GM18507 (cell line): Measurements from ENCODE around the gene TXNDC15.

Source experiments
- DNase-seq: peaks from one replicate; pipeline ENCODE4 v3.0.0; 2011; ENCODE audit warnings: low read depth; ENCODE audit not compliant: insufficient read length; ENCODE audit errors: extremely low spot score
- FAIRE-seq: peaks from 2 replicates; lab custom pipeline; 2011; peaks lifted over from hg19 to GRCh38; lab: Jason Lieb, UNC

TXNDC15 gene

GRCh38 chr5:134913254-134913653 lies 39.1 kb downstream of the TXNDC15 start:
- no peak for FAIRE-seq
- DNase-seq = no peak

DNA sequence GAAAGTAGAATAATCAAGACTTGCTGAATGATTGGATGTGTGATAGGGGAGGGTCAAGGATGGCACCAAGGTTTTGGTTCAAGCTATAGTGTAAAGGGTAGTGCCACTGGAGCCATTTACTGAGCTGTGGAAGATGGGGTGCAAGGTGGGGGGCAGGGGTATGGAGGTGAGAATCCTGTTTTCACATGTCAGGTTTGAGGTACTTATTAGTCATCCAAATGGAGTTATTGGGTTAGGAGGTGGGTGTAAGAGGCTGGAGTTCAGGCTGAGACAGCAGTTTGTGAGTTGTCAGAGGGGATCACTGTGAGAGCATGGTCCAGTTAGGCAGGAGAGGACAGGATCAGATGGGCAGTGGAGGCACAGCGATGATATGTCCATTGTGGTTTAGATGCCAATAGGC lies 39.6 kb downstream of the TXNDC15 start:
- no peak for FAIRE-seq
- DNase-seq = no peak

DNA sequence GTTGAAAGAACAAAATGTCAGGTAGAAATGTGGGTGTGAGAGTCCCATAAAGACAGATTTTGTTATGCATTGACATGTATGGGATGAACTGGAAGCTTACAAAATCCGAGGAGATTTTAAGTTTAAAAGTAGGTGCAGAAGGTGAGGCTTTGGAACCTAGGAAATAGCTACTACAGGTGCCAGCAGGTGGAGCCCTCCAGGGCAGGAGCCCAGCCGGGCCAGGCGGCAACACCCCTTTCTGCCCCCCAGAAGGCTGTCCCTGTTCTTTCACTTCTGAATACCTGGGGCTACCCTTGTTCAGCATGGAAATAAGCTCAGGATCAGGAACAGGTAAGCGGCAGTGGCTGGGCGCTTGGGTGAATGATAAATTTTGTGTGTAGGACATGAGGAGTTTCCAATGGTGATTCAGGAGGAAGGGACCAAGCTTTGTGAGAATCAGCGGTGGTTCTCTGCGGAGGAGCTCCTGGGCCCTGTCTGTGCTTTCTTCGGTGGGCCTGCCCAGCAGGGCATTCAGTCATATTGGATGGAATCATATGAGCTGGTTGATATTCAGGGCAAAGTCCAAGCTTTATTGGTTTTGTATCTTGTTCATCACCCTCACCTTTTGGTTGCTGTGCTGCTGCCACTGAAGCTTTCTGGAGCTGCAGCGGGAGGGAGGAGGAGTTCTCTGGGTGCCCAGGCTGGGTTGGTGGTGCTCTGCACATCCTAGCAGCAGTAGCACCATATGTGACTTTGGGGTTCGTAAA lies 43.1 kb downstream of the TXNDC15 start:
- FAIRE-seq = no peak

GRCh38 chr5:134918861-134919260 lies 44.7 kb downstream of the TXNDC15 start:
- DNase-seq = no peak
- FAIRE-seq = no peak

More for the DNA sequence above, 43.1 kb downstream of the TXNDC15 start:
- DNase-seq = no peak

- DNase-seq = no peak
- FAIRE-seq = no peak
Measured at GRCh38 chr5:134920848-134921575, 46.8 kb downstream of the TXNDC15 start.

- no peak for DNase-seq
- no peak for FAIRE-seq
Measured at GRCh38 chr5:134932508-134932907, 58.3 kb downstream of the TXNDC15 start.

GRCh38 chr5:134934202-134934601 lies 60.0 kb downstream of the TXNDC15 start:
- no peak for DNase-seq
- no peak for FAIRE-seq

DNA sequence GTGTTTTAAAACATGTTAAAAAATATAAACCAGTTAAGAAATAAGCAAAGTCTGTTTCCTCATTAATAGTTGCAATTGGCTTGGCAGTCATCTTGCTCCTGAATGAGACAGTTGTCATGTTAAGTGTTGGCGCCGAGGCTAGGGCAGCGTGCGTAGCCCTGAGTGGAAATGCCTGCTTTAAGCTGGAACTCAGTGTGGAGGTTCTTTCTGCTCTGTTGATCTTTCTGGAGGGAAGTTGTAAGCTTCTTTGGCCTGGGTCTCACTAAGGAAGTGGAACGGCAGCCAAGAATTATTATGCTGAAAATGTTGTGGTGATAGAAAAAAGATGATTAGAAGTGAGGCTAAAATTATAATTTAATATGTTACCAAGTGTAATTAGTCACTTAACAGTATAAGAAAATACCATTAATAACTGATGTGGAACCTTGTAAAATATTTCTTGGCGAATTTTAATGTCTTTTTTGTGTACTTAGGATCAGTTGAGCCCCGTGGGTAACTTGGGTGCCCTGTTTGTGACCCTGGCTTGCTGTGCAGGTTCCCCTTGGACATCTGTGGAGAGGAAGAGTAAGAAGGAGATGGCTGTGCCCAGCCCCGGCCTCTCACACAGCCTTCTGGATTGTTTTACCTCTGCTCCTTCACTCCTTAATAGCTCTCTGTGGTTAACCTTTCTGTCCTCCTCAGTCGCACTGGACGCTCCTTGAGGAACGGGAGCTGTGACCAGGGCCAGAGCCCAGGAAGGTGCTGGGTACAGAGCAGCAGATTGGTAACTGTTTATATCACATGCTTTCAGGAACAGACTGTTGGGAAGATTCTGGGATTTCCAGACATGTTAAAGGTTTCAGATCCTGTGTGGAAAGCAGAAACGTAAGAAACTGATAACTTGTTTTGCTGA lies 61.8 kb downstream of the TXNDC15 start:
- no peak for FAIRE-seq

DNA sequence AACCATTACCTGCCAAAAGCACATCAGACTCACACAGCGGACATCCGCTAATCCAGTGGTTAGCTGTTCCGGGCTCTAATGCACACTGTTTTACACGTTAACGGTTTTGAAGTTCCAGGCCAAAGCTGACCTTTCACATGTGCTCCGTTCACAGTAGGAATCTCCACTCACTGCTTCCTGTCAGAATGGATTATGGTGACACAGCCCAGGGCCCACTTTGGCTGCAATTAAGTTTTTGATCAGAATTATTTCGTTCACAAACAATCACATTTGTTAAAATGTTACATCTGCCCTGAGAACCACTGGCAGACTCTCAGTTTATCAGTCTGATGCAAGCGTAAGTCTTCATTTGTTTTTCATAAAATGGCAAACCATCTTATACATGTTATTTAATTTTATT lies 63.4 kb downstream of the TXNDC15 start:
- DNase-seq (no peak), FAIRE-seq (no peak)

More for the DNA sequence above, 61.8 kb downstream of the TXNDC15 start:
- DNase-seq = no peak

DNA sequence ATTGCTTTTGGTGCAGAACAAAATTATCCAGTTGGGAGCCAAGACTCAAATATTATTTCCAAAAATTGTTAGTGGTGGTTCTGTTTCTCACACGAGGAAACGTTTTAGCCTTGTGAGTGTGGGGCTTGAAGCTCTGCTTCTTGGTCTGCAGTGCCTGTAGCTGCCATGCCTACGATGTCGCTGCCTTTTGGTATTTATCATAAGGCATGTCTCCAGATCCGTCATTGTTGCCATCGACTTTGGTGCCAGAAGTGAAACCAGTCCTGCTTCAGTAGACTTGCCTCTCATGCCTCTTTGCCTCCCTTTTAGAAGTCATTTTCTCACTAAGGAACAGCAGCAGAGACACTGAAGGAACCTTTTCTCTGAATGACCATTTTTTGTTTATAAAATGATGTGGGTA lies 63.9 kb downstream of the TXNDC15 start:
- DNase-seq = no peak
- no peak for FAIRE-seq

DNA sequence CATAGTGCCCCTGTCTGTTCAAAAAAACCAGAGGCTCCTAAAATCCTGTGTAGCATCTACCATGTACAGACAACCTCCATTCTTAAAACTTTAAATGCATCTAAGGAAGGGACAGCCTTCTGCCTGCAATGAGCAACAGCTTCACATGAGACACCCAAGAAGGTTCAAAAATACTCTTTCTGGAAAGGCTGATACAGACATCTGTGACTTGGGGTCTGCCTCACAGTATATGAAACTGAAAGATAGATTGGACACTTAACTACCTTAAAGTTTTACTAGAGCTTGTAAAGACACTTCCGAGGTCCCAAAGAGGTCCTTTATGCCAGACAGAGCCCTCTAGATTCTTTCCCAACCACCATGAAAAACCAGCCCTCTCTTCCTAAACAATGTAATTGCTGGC lies 65.3 kb downstream of the TXNDC15 start:
- FAIRE-seq = no peak
- no peak for DNase-seq

DNA sequence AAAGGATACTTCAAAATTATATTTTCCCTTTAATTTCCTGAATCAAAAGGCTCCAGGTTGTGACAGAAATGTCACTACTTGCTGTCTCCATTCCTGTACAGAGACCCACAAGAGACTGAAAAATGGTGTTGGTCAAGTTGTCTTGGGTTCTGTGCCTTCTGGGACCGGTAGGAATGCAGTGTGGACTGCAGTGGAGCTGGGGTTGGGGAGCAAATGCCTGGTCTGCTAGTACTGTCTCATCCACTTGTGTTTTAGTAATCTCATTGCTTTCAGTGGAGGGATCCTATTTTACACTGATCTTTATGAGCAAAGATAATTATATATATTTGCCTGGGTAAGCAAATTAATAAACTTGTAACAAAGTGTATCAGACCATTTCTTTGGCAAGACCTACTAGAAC lies 69.4 kb downstream of the TXNDC15 start:
- FAIRE-seq (no peak), DNase-seq (no peak)

DNA sequence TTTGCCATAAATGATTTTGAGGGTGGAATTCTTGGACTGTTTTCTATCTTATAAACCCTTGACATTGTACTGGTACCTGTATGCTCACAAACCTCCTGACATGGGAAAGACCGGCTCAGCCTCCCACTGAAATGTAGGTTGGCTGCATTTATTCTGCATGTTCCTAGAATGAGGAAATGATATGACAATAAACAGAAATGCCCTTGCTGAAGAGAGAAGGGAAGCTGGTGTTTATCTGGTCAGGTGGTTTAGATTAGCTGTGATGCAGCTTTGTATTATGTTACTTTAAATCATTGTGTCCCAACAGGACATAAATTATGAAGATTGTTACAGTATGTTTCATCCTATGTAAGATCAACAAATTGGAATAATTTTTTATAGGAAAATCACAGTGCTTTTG lies 70.5 kb downstream of the TXNDC15 start:
- FAIRE-seq (no peak), DNase-seq (no peak)

DNA sequence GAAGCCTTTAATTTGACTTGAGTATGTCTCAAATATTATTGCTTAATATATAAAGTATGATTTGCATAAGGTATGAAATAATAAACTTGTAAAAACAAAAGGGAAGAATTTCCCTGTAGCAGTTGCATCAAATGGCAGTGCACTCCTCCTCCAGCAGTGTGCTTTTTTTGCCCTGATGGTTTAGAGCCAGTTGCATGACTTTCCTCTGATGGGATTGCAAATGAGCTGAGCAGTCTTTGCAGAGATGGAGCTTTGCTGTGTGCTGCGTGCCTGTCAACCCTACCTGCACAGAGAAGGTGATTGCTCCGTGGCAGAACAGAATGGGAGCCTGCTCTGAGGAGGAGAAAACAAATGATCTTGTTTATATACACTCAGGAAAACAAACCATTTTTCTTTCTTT lies 70.9 kb downstream of the TXNDC15 start:
- FAIRE-seq = no peak

DNA sequence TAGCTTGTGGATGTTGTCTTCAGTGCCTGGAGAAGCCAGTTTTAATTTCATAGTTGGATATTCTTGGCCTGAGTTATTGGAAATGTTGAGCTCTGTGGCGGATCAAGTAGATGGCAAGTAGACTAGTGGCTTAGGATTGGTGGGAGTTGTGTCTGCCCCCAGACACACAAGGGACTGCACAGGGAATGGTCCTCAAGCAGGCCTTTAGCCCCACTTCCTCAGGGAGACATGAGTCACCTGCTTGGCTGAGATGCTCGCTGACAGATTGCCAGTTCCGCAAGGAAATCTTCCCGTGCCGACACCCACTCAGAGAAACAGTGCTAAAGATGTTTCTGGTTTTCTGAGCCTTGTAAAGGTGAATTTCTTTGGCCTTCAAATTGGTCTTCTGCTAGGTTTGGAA lies 74.7 kb downstream of the TXNDC15 start:
- FAIRE-seq (no peak), DNase-seq (no peak)

More for the DNA sequence above, 70.9 kb downstream of the TXNDC15 start:
- DNase-seq = no peak

GRCh38 chr5:134949316-134949715 lies 75.1 kb downstream of the TXNDC15 start:
- FAIRE-seq = no peak
- no peak for DNase-seq
